Measurements from ENCODE around the gene DDI1. TPM values are rescaled to one million over a fixed set of nuclear protein-coding genes. Genes with fewer than 3 reads are reported as not detected.

DDI1 gene
- total and polyA plus RNA-seq, 9 of the 15 experiments (the other 6 are each of a cell fraction or from before 2014, with no cell fraction given): not detected

DNA sequence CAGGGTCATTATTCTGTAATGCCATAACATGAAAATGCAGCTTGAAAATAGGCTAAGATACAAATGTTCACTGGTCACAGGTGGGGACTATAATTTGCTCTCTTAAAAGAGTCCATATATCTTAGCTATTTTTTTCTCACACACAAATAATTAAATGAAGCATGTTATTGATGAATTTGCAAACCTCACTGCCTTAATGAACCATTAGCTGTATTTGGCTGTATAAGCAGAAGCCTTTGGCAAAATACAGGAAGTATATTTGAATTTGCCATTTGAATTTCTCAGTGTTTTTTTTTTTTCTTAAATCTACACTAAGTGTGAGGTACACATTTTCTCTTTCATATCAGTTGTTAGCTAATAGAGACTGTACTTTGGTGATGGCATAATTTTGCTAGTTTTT is 38.7 kb downstream of the DDI1 start:
- DNase-seq (ENCODE audit: extremely low read depth in 1 of 4, low spot score in 3 of 4) (no peak), FAIRE-seq (no peak), ATAC-seq (no peak)
- H3K9ac ChIP-seq (ENCODE audit: insufficient read depth in 1 of 2, low read depth in 2 of 2, low read length in 2 of 2): no peak overlapping the region
- H3K4me1 ChIP-seq (replicated peaks in 1 of 2; ENCODE audit: control insufficient read depth in 2 of 2, insufficient read depth in 2 of 2, low read length in 2 of 2): no peaks in the 10 kb centered on the region
- intact Hi-C loops (cut with micrococcal nuclease): no loop called here
- no TSS peak for BruUV-seq (replicated peaks)
- H3K79me2 ChIP-seq (ENCODE audit: control insufficient read depth, insufficient read depth, low read length): no peaks in the 10 kb centered on the region
- H3K27me3 ChIP-seq (ENCODE audit: control insufficient read depth in 2 of 2, insufficient read depth in 2 of 2, low read length in 2 of 2): no peaks in the 10 kb centered on the region
- no peak overlapping the region for H3K4me3 ChIP-seq
- no peaks in the 10 kb centered on the region for H3K9me3 ChIP-seq (replicated peaks; ENCODE audit: control insufficient read depth, insufficient read depth, low read depth, low read length)
- no peak overlapping the region for H3K4me2 ChIP-seq (ENCODE audit: insufficient read depth, low read length)
- H3K9me1 ChIP-seq (ENCODE audit: control insufficient read depth, insufficient read depth, low read length): no peaks in the 10 kb centered on the region
- no peak overlapping the region for H3K27ac ChIP-seq (ENCODE audit: extremely low read depth, low read depth, low read length)
- CTCF ChIA-PET (ENCODE audit: low intra/inter-chr PET ratio): no interaction called here
- H3K36me3 ChIP-seq (ENCODE audit: control insufficient read depth, insufficient read depth, low read length): no peaks in the 10 kb centered on the region
- POLR2A ChIA-PET: no interaction called here
- H4K20me1 ChIP-seq (replicated peaks; ENCODE audit: control insufficient read depth, insufficient read depth, low read length): no peaks in the 10 kb centered on the region
- no peak for TF ChIP-seq ZNF253 (CRISPR knock-in tag; conservative IDR thresholded peaks at IDR 0.05)
- TF ChIP-seq HOXB6 (CRISPR knock-in tag; IDR thresholded peaks at IDR 0.05; ENCODE audit: borderline replicate concordance): no peak
- TF ChIP-seq, protein P1, sequence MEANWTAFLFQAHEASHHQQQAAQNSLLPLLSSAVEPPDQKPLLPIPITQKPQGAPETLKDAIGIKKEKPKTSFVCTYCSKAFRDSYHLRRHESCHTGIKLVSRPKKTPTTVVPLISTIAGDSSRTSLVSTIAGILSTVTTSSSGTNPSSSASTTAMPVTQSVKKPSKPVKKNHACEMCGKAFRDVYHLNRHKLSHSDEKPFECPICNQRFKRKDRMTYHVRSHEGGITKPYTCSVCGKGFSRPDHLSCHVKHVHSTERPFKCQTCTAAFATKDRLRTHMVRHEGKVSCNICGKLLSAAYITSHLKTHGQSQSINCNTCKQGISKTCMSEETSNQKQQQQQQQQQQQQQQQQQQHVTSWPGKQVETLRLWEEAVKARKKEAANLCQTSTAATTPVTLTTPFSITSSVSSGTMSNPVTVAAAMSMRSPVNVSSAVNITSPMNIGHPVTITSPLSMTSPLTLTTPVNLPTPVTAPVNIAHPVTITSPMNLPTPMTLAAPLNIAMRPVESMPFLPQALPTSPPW (CRISPR knock-in tag; IDR thresholded peaks at IDR 0.05): no peak
- TF ChIP-seq ILF3 (IDR thresholded peaks at IDR 0.05; ENCODE audit: borderline replicate concordance): no peak
- H2AFZ ChIP-seq (ENCODE audit: low read depth, low read length): no peak overlapping the region
- in situ Hi-C loops (cut with MboI): no loop called here

DNA sequence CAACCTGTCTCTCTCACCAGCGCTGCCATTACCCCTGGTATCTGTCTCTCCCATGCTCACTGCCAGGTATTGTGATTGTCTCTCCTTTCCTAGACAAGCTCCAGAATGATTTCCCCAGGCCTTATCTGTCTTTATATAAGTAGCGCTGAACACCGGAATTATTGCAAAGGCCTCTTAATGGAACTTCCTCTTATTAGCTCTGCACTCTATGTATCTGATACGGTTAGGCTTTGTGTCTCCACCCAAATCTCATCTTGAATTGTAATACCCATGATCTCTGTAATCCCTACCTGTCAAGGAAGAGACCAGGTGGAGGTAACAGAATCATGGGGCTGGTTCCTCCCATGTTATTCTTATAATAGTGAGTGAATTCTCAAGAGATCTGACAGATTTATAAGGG is 39.3 kb downstream of the DDI1 start:
- H3K4me1 ChIP-seq (replicated peaks in 1 of 2; ENCODE audit: control insufficient read depth in 2 of 2, insufficient read depth in 2 of 2, low read length in 2 of 2): no peaks in the 10 kb centered on the region
- H3K9me3 ChIP-seq (replicated peaks; ENCODE audit: control insufficient read depth, insufficient read depth, low read depth, low read length): no peaks in the 10 kb centered on the region
- WGBS (ENCODE audit: insufficient coverage, low coverage, missing lambda C conversion rate): 0% methylated on average over 4 of the region's 4 CpGs
- no peaks in the 10 kb centered on the region for H4K20me1 ChIP-seq (replicated peaks; ENCODE audit: control insufficient read depth, insufficient read depth, low read length)
- in situ Hi-C loops (cut with MboI) (no loop called here), intact Hi-C loops (cut with micrococcal nuclease) (no loop called here)
- H3K27me3 ChIP-seq (ENCODE audit: control insufficient read depth in 2 of 2, insufficient read depth in 2 of 2, low read length in 2 of 2): no peaks in the 10 kb centered on the region
- no peaks in the 10 kb centered on the region for H3K9me1 ChIP-seq (ENCODE audit: control insufficient read depth, insufficient read depth, low read length)
- ChIA-PET POLR2A (no interaction called here), CTCF (ENCODE audit: low intra/inter-chr PET ratio) (no interaction called here)
- H3K9ac ChIP-seq (ENCODE audit: insufficient read depth in 1 of 2, low read depth in 2 of 2, low read length in 2 of 2): no peak overlapping the region
- no peak overlapping the region for H3K4me2 ChIP-seq (ENCODE audit: insufficient read depth, low read length)
- no TSS peak for BruUV-seq (replicated peaks)
- FAIRE-seq: no peak
- H3K27ac ChIP-seq (ENCODE audit: extremely low read depth, low read depth, low read length): no peak overlapping the region
- no peak for ATAC-seq
- no peak overlapping the region for H2AFZ ChIP-seq (ENCODE audit: low read depth, low read length)
- TF ChIP-seq NR2C1 (IDR thresholded peaks at IDR 0.05) (no peak), NR2C1 (tag; IDR thresholded peaks at IDR 0.05) (no peak), NFE2L1 (tag; IDR thresholded peaks at IDR 0.05; ENCODE audit: borderline replicate concordance, low read depth) (no peak), GATAD2B (IDR thresholded peaks at IDR 0.05; ENCODE audit: borderline replicate concordance) (no peak), U2AF2 (optimal IDR thresholded peaks at IDR 0.05; ENCODE audit: low read depth, low read length) (no peak), ATF7 (IDR thresholded peaks at IDR 0.05) (no peak), ZNF57 (CRISPR knock-in tag; IDR thresholded peaks at IDR 0.05) (no peak), ZFP1 (CRISPR knock-in tag; IDR thresholded peaks at IDR 0.05) (no peak)
- TF ChIP-seq, protein P2, sequence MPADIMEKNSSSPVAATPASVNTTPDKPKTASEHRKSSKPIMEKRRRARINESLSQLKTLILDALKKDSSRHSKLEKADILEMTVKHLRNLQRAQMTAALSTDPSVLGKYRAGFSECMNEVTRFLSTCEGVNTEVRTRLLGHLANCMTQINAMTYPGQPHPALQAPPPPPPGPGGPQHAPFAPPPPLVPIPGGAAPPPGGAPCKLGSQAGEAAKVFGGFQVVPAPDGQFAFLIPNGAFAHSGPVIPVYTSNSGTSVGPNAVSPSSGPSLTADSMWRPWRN (IDR thresholded peaks at IDR 0.05; ENCODE audit: low read depth): no peak
- TF ChIP-seq, protein P3, sequence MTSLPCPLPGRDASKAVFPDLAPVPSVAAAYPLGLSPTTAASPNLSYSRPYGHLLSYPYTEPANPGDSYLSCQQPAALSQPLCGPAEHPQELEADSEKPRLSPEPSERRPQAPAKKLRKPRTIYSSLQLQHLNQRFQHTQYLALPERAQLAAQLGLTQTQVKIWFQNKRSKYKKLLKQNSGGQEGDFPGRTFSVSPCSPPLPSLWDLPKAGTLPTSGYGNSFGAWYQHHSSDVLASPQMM (CRISPR knock-in tag; IDR thresholded peaks at IDR 0.05): no peak
- TF ChIP-seq, protein P4, sequence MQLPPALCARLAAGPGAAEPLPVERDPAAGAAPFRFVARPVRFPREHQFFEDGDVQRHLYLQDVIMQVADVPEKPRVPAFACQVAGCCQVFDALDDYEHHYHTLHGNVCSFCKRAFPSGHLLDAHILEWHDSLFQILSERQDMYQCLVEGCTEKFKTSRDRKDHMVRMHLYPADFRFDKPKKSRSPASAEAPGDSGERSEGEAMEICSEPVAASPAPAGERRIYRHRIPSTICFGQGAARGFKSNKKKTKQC (CRISPR knock-in tag; IDR thresholded peaks at IDR 0.05): no peak
- H3K4me3 ChIP-seq: no peak overlapping the region
- no peak for DNase-seq (ENCODE audit: extremely low read depth in 1 of 4, low spot score in 3 of 4)
- H3K36me3 ChIP-seq (ENCODE audit: control insufficient read depth, insufficient read depth, low read length): no peaks in the 10 kb centered on the region
- no peaks in the 10 kb centered on the region for H3K79me2 ChIP-seq (ENCODE audit: control insufficient read depth, insufficient read depth, low read length)
